Stomach (tissue), 19 donors: ENCODE results near the gene WIPI1. TPM values are rescaled to one million over a fixed set of nuclear protein-coding genes. Genes with fewer than 3 reads are reported as not detected.
A peak's percentile ranks its signal among the peaks of the same experiment; 100 is the strongest.

ENCODE experiments used
- DNase-seq, 2 donors: peaks; one replicate each; pipeline versions ENCODE4 v3.0.0 to v3.0.0-alpha.2; 2013 to 2019
- H3K27ac ChIP-seq, 5 donors: fragments of 200-600 bp in 4 of 5; sonication (generic) in 4 of 5; one replicate each; pipeline ENCODE4 v1.5.1; 2013 to 2019; ENCODE audit warnings: mild to moderate bottlenecking in 1 of 5, moderate library complexity in 1 of 5
- H3K27me3 ChIP-seq, 3 donors: fragments of 200-600 bp; sonication (generic); one replicate each; pipeline ENCODE4 v1.5.1; 2017 to 2019; ENCODE audit warnings: mixed run types in 1 of 3
- H3K36me3 ChIP-seq, 4 donors: fragments of 200-600 bp; sonication (generic); 1 replicate in 3 of 4; 2 replicates in 1 of 4; pipeline ENCODE4 v1.5.1; 2016 to 2019
- H3K4me1 ChIP-seq, 4 donors: fragments of 200-600 bp; sonication (generic); one replicate each; pipeline ENCODE4 v1.5.1; 2016 to 2019
- H3K4me3 ChIP-seq, 4 donors: fragments of 200-600 bp; sonication (generic) in 3 of 4; one replicate each; pipeline ENCODE4 v1.5.1; 2016 to 2019; ENCODE audit warnings: mild to moderate bottlenecking in 1 of 4
- H3K9me3 ChIP-seq, 4 donors: fragments of 200-600 bp; sonication (generic); one replicate each; pipeline ENCODE4 v1.5.1; 2016 to 2019
- EP300 ChIP-seq: sonication (generic); formaldehyde crosslinking; IDR thresholded peaks from one replicate; pipeline ENCODE4 v1.6.1; 2017; ENCODE audit warnings: antibody characterized with exemption
- POLR2A ChIP-seq, 4 donors: fragments of 450-650 bp; IDR thresholded peaks; one replicate each; pipeline ENCODE4 v1.6.1; 2016; ENCODE audit warnings: antibody characterized with exemption in 4 of 4, control low read depth in 2 of 4, mild to moderate bottlenecking in 1 of 4, moderate library complexity in 1 of 4
- POLR2AphosphoS5 ChIP-seq, 3 donors: sonication (generic); formaldehyde crosslinking; IDR thresholded peaks; one replicate each; pipeline ENCODE4 v1.6.1; 2016; ENCODE audit warnings: antibody characterized with exemption in 3 of 3
- WGBS, 5 donors: extraction: QIAGEN DNeasy Blood & Tissue Kit in 3 of 5; methylation state at CpG; one replicate each; pipeline versions ENCODE4 v1.1.5 to v1.1.7; 2013 to 2018; 5-methylcytosine and 5-hydroxymethylcytosine counted together
- intact Hi-C: fragments of 100-400 bp; cut with DNase I; formaldehyde crosslinking; loops from one replicate; pipeline ENCODE4 v1.15.1; 2023; ENCODE audit warnings: low total_unique reads
- long read RNA-seq, 10 donors: transcript quantifications; one replicate each; lab custom pipeline, GENCODE V29; 2026
- polyA plus RNA-seq, 3 donors: library from polyadenylated mRNA; stranded (reverse); fragments of 200-250 nt; gene quantifications; one replicate each; pipeline ENCODE4 v1.2.3, GENCODE V29; 2013
- total RNA-seq, 5 donors: library from RNA; depleted of rRNA; stranded (reverse); fragments of >200 nt; gene quantifications; one replicate each; pipeline versions ENCODE4 v1.1.0 to v1.2.3, GENCODE V29; 2014 to 2016
- TF ChIP-seq, protein P1 (sequence below), 7 experiments: fragments of 450-650 bp in 4 of 7; fragments of 200-600 bp in 3 of 7; sonication (generic) in 3 of 7; IDR thresholded peaks; one replicate each; pipeline ENCODE4 v1.5.1; 2016 to 2019; ENCODE audit warnings: antibody characterized with exemption in 7 of 7, control low read depth in 2 of 7, mild to moderate bottlenecking in 1 of 7
- donor health status: healthy with polysubstance abuse.
- donor health status: Bipolar disorder and iron deficiency.
- donor health status: healthy.

WIPI1 gene, protein sequence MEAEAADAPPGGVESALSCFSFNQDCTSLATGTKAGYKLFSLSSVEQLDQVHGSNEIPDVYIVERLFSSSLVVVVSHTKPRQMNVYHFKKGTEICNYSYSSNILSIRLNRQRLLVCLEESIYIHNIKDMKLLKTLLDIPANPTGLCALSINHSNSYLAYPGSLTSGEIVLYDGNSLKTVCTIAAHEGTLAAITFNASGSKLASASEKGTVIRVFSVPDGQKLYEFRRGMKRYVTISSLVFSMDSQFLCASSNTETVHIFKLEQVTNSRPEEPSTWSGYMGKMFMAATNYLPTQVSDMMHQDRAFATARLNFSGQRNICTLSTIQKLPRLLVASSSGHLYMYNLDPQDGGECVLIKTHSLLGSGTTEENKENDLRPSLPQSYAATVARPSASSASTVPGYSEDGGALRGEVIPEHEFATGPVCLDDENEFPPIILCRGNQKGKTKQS
- total RNA-seq: 10 to 100 TPM in 4 of 5 donors, 1 to 10 TPM in 1; 8.2 to 99.1 (median 76.3) TPM
- 10 to 100 TPM; 20.3 to 49.7 (median 35.3) TPM for polyA plus RNA-seq
- long read RNA-seq, donor 1: 0 reads
- long read RNA-seq, donor 2, partial matches to known transcripts: 0 of 2 reads
- long read RNA-seq, donor 2, other reads (novel, unspliced or antisense): 0 of 2 reads
- long read RNA-seq, donor 3: 0 reads
- long read RNA-seq, donor 4: 0 reads
- long read RNA-seq, donor 5, partial matches to known transcripts: 47 of 117 reads
- long read RNA-seq, donor 5, other reads (novel, unspliced or antisense): 66 of 117 reads
- long read RNA-seq, donor 6, partial matches to known transcripts: 0 of 2 reads
- long read RNA-seq, donor 6, other reads (novel, unspliced or antisense): 0 of 2 reads
- long read RNA-seq, donor 7, partial matches to known transcripts: 0 of 1 reads
- long read RNA-seq, donor 7, other reads (novel, unspliced or antisense): 0 of 1 reads
- long read RNA-seq, donor 8, partial matches to known transcripts: 7 of 11 reads
- long read RNA-seq, donor 8, other reads (novel, unspliced or antisense): 0 of 11 reads
- long read RNA-seq, donor 9, partial matches to known transcripts: 0 of 2 reads
- long read RNA-seq, donor 9, other reads (novel, unspliced or antisense): 0 of 2 reads
- long read RNA-seq, donor 10: 0 reads

DNA sequence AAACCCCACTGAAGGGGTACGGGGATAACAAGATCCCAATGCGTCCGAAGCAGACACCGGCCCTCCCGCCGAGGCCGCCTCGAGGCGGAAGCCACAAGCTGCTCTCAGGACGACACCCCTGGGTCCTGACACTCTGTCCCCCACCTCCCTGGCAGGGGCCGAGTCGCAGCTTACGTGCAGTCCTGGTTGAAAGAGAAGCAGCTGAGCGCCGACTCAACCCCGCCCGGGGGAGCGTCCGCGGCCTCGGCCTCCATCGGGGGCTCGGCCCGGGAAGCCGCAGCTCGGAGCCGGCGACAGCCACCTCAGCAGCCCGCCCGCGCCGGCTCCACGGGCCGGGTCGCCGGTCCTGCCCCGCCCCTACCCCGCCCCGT lies at the start of gene WIPI1:
TSS of gene WIPI1 (minus strand) at position 329 of the 371 bp plus-strand sequence. CDS start at position 254, 75 bp downstream.
- peaks cover 25 to 66% (median 41%) of the 10 kb centered on the region in 4 donors for H3K4me1 ChIP-seq
- 0 to 1% (median 0%) methylated on average over 10 to 37 of the region's 39 CpGs for WGBS, 5 donors
- H3K9me3 ChIP-seq: no peaks in the 10 kb centered on the region
- intact Hi-C loops: no loop called here
- H3K27me3 ChIP-seq: no peaks in the 10 kb centered on the region
- peak within 1 kb of the TSS; percentile 73 to 86 (median 80) for H3K4me3 ChIP-seq
- no peak for DNase-seq
- TF ChIP-seq, protein P1, sequence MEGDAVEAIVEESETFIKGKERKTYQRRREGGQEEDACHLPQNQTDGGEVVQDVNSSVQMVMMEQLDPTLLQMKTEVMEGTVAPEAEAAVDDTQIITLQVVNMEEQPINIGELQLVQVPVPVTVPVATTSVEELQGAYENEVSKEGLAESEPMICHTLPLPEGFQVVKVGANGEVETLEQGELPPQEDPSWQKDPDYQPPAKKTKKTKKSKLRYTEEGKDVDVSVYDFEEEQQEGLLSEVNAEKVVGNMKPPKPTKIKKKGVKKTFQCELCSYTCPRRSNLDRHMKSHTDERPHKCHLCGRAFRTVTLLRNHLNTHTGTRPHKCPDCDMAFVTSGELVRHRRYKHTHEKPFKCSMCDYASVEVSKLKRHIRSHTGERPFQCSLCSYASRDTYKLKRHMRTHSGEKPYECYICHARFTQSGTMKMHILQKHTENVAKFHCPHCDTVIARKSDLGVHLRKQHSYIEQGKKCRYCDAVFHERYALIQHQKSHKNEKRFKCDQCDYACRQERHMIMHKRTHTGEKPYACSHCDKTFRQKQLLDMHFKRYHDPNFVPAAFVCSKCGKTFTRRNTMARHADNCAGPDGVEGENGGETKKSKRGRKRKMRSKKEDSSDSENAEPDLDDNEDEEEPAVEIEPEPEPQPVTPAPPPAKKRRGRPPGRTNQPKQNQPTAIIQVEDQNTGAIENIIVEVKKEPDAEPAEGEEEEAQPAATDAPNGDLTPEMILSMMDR (IDR thresholded peaks at IDR 0.05): no peak
- peaks cover 0 to 9% (median 8%) of the 10 kb centered on the region in 4 donors for H3K36me3 ChIP-seq
- peak within 1 kb of the TSS; percentile 95 to 98 (median 97) for H3K27ac ChIP-seq

GRCh38 chr17:68505951-68506350 lies 48.7 kb upstream of the WIPI1 start:
- 93 to 100% (median 97%) methylated on average over 1 of the region's 1 CpG for WGBS, 5 donors
- no peaks in the 10 kb centered on the region for H3K27me3 ChIP-seq
- H3K4me3 ChIP-seq: no peak overlapping the region
- H3K4me1 ChIP-seq: peaks cover 0 to 15% (median under 1%) of the 10 kb centered on the region in 4 donors
- no peak overlapping the region for H3K27ac ChIP-seq
- H3K36me3 ChIP-seq: no peaks in the 10 kb centered on the region
- intact Hi-C loops: no loop called here
- TF ChIP-seq, protein P1 (IDR thresholded peaks at IDR 0.05): no peak
- TF ChIP-seq EP300 (no peak), POLR2A (IDR thresholded peaks at IDR 0.05) (no peak), POLR2AphosphoS5 (IDR thresholded peaks at IDR 0.05) (no peak)
- no peaks in the 10 kb centered on the region for H3K9me3 ChIP-seq
- no peak for DNase-seq

DNA sequence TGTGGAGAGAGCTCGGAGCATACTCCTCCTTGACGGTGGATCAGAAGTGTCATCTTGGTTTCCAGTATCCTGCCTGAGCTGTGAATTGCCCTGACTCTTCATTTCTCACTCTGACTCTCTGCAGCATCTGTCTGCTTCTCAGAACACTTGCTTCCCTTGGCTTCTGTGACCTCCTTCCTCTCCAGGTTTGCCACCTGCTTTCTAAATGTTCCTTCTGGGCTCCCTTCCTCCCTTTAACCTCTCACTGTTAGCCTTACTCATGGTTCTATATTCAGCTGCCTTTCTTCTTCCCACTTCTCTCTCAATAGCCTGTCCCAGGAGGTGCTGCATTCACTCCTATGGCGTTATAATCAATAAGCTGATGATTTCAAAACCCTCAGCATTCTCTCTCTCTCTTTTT lies 43.8 kb upstream of the WIPI1 start:
- no peak for DNase-seq
- no peak overlapping the region for H3K27ac ChIP-seq
- H3K27me3 ChIP-seq: no peaks in the 10 kb centered on the region
- no peaks in the 10 kb centered on the region for H3K9me3 ChIP-seq
- intact Hi-C loops: no loop called here
- WGBS, 5 donors: 73 to 93% (median 80%) methylated on average over 3 of the region's 3 CpGs
- no peaks in the 10 kb centered on the region for H3K36me3 ChIP-seq
- peaks cover 5 to 24% (median 14%) of the 10 kb centered on the region in 4 donors for H3K4me1 ChIP-seq
- TF ChIP-seq POLR2A (IDR thresholded peaks at IDR 0.05) (no peak), EP300 (no peak), POLR2AphosphoS5 (IDR thresholded peaks at IDR 0.05) (no peak)
- TF ChIP-seq, protein P1 (IDR thresholded peaks at IDR 0.05): no peak
- no peak overlapping the region for H3K4me3 ChIP-seq

- peaks cover 5 to 24% (median 14%) of the 10 kb centered on the region in 4 donors for H3K4me1 ChIP-seq
- H3K27me3 ChIP-seq: no peaks in the 10 kb centered on the region
- H3K9me3 ChIP-seq: no peaks in the 10 kb centered on the region
- no peak for TF ChIP-seq EP300
- TF ChIP-seq, protein P1 (IDR thresholded peaks at IDR 0.05): no peak
- DNase-seq: no peak
- H3K4me3 ChIP-seq: no peak overlapping the region
- H3K36me3 ChIP-seq: no peaks in the 10 kb centered on the region
- 91 to 94% (median 92%) methylated on average over 5 of the region's 5 CpGs for WGBS, 5 donors
- intact Hi-C loops: no loop called here
- H3K27ac ChIP-seq: peak overlapping the region in 2 of 5 donors; percentile 84 to 88
Observed at GRCh38 chr17:68499587-68499986, 42.3 kb upstream of the WIPI1 start.
